HepG2 (cell line): ENCODE data around the gene CDK5RAP2. TPM values are rescaled to one million over a fixed set of nuclear protein-coding genes. Genes with fewer than 3 reads are reported as not detected.

ENCODE experiments used
- ATAC-seq: fragments of 200-7000 bp; cut with Tn5 transposase; 3 replicates; pipeline ENCODE4 v1.9.1; 2020; ENCODE audit warnings: mild to moderate bottlenecking, moderate library complexity
- BruUV-seq: library from RNA; stranded (reverse); fragments of 400-500 nt; replicated peaks from 2 replicates; lab custom pipeline; 2021; lab: Mats Ljungman, UMichigan
- CTCF ChIA-PET: fragments of 300-600 bp; formaldehyde crosslinking; extraction: SDS; loops from one replicate; lab custom pipeline; 2021; ENCODE audit warnings: low total read pairs, inconsistent platforms, low intra/inter-chr PET ratio; lab: Yijun Ruan, JAX
- POLR2A ChIA-PET: fragments of 350-600 bp; sonication (Branson Sonifier 250); formaldehyde crosslinking; loops from one replicate; lab custom pipeline; 2020; ENCODE audit warnings: antibody characterized with exemption, inconsistent platforms; lab: Yijun Ruan, JAX
- DNase-seq: peaks from one replicate; pipeline ENCODE4 v3.0.0-alpha.2; 2015; ENCODE audit warnings: low spot score
- FAIRE-seq: peaks from 3 replicates; lab custom pipeline; 2011; peaks lifted over from hg19 to GRCh38; lab: Jason Lieb, UNC
- H2AFZ ChIP-seq: one replicate; pipeline ENCODE4 v1.6.1; 2011; ENCODE audit warnings: low read length, inconsistent platforms
- H3K27ac ChIP-seq: fragments of 300-600 bp; 3 replicates; pipeline ENCODE4 v1.8.0; 2011; ENCODE audit warnings: mixed run types, mild to moderate bottlenecking, mixed read lengths, low read length, inconsistent platforms; ENCODE audit not compliant: insufficient read depth; ENCODE audit errors: extremely low read length
- H3K27me3 ChIP-seq, 2 experiments: fragments of 200-600 bp in 1 of 2; 2 replicates in 1 of 2; 3 replicates in 1 of 2; pipeline versions ENCODE4 v1.6.0 to v1.8.0; 2011; ENCODE audit warnings: low read length in 2 of 2, mild to moderate bottlenecking in 2 of 2, moderate library complexity in 2 of 2, inconsistent platforms in 1 of 2; ENCODE audit not compliant: insufficient read depth in 2 of 2, control insufficient read depth in 1 of 2
- H3K36me3 ChIP-seq, 2 experiments: fragments of 200-600 bp in 1 of 2; replicated peaks in 1 of 2; 2 replicates in 1 of 2; 3 replicates in 1 of 2; pipeline versions ENCODE4 v1.5.1 to v1.8.0; 2011; ENCODE audit warnings: low read length in 2 of 2, inconsistent platforms in 1 of 2; ENCODE audit not compliant: insufficient read depth in 2 of 2, control insufficient read depth in 1 of 2
- H3K4me1 ChIP-seq: 2 replicates; pipeline ENCODE4 v1.5.1; 2012; ENCODE audit warnings: low read length, inconsistent platforms; ENCODE audit not compliant: insufficient read depth
- H3K4me2 ChIP-seq: 2 replicates; pipeline ENCODE4 v1.6.0; 2011; ENCODE audit warnings: low read depth, low read length, inconsistent platforms
- H3K4me3 ChIP-seq, 3 experiments: fragments of 200-600 bp in 1 of 3; sonication (generic), shearing (Covaris generic) in 1 of 3; replicated peaks in 1 of 3; 2 replicates each; pipeline ENCODE4 v1.5.1; 2011 to 2016; ENCODE audit warnings: low read length in 3 of 3, inconsistent platforms in 2 of 3, low read depth in 2 of 3, mild to moderate bottlenecking in 2 of 3, control low read depth in 1 of 3, mixed read lengths in 1 of 3; ENCODE audit not compliant: insufficient read depth in 1 of 3
- H3K79me2 ChIP-seq: one replicate; pipeline ENCODE4 v1.6.1; 2011; ENCODE audit warnings: low read length, inconsistent platforms; ENCODE audit not compliant: insufficient read depth
- H3K9ac ChIP-seq: 2 replicates; pipeline ENCODE4 v1.6.0; 2011; ENCODE audit warnings: mild to moderate bottlenecking, low read depth, low read length, inconsistent platforms; ENCODE audit not compliant: insufficient read depth
- H3K9me3 ChIP-seq: 2 replicates; pipeline ENCODE4 v1.5.1; 2012; ENCODE audit warnings: mild to moderate bottlenecking, low read length
- H4K20me1 ChIP-seq: 2 replicates; pipeline ENCODE4 v1.6.0; 2011; ENCODE audit warnings: inconsistent platforms, mild to moderate bottlenecking, low read length, moderate library complexity; ENCODE audit not compliant: insufficient read depth
- CREB1 ChIP-seq, 2 experiments: fragments of 450-650 bp in 1 of 2; IDR thresholded peaks; 2 replicates each; pipeline ENCODE4 v1.6.1; 2016 to 2017; ENCODE audit warnings: control low read depth in 1 of 2, mild to moderate bottlenecking in 1 of 2, missing compliant biosample characterization in 1 of 2, missing genetic modification characterization in 1 of 2
- DDIT3 ChIP-seq: sonication (generic); formaldehyde crosslinking; IDR thresholded peaks from 2 replicates; pipeline ENCODE4 v1.4.0; 2020; ENCODE audit warnings: mild to moderate bottlenecking, missing genetic modification reagents
- EZH2 ChIP-seq: conservative IDR thresholded peaks from 2 replicates; pipeline ENCODE4 v1.6.1; 2012; ENCODE audit warnings: mild to moderate bottlenecking, low read depth, low read length, moderate library complexity
- IKZF5 ChIP-seq: IDR thresholded peaks from 2 replicates; pipeline ENCODE4 v1.6.1; 2018; ENCODE audit warnings: missing genetic modification reagents, mild to moderate bottlenecking, missing compliant biosample characterization
- JUN ChIP-seq: sonication (generic); formaldehyde crosslinking; IDR thresholded peaks from 2 replicates; pipeline ENCODE4 v1.4.0; 2020; ENCODE audit warnings: mild to moderate bottlenecking, missing genetic modification reagents
- KDM6A ChIP-seq: IDR thresholded peaks from 2 replicates; pipeline ENCODE4 v1.6.1; 2016; ENCODE audit warnings: low read depth
- MED1 ChIP-seq: sonication (generic); formaldehyde crosslinking; IDR thresholded peaks from 2 replicates; pipeline ENCODE4 v1.4.0; 2020; ENCODE audit warnings: missing genetic modification reagents
- NCOR1 ChIP-seq: fragments of 200-600 bp; sonication (generic); IDR thresholded peaks from 2 replicates; pipeline ENCODE4 v1.7.0; 2017; ENCODE audit warnings: antibody characterized with exemption, low read length, borderline replicate concordance
- TRIM24 ChIP-seq: sonication (generic); formaldehyde crosslinking; IDR thresholded peaks from 2 replicates; pipeline ENCODE4 v1.8.0; 2022; ENCODE audit warnings: mild to moderate bottlenecking, missing genetic modification reagents
- ZMYM4 ChIP-seq: sonication (generic); formaldehyde crosslinking; IDR thresholded peaks from 2 replicates; pipeline ENCODE4 v1.8.1; 2023; ENCODE audit warnings: mild to moderate bottlenecking, missing genetic modification reagents
- ZNF597 ChIP-seq: sonication (generic); formaldehyde crosslinking; IDR thresholded peaks from 2 replicates; pipeline ENCODE4 v1.5.0; 2020; ENCODE audit warnings: missing genetic modification reagents
- ZNF607 ChIP-seq: sonication (generic); formaldehyde crosslinking; IDR thresholded peaks from 2 replicates; pipeline ENCODE4 v1.5.1; 2020; ENCODE audit warnings: missing genetic modification reagents, mild to moderate bottlenecking, borderline replicate concordance
- WGBS: methylation state at CpG from one replicate; pipeline ENCODE4 v1.1.6; 2017; ENCODE audit warnings: low lambda C conversion rate; 5-methylcytosine and 5-hydroxymethylcytosine counted together
- in situ Hi-C: cut with HindIII; loops from 2 replicates; pipeline ENCODE4 v1.10.0; 2017; ENCODE audit warnings: low pct_unique_long_range_greater_than_20kb; ENCODE audit not compliant: extremely low pct_ligation_motif_present
- intact Hi-C: fragments of 100-400 bp; cut with micrococcal nuclease; formaldehyde crosslinking; loops from one replicate; pipeline ENCODE4 v1.10.0; 2022; ENCODE audit not compliant: unreplicated experiment
- polyA plus RNA-seq, 8 experiments: library from polyadenylated mRNA; depleted of rRNA in 3 of 8; stranded (reverse) in 7 of 8; unstranded in 1 of 8; fragments of >200 nt; fragmentation: Illumina TruSeq in 4 of 8; extraction: Trizol in 4 of 8; gene quantifications; 2 replicates each; pipeline versions ENCODE4 v1.2.1 to v1.2.3, GENCODE V29; 2011 to 2016; ENCODE audit warnings: low read depth in 4 of 8, missing spikeins in 1 of 8, mixed read lengths in 1 of 8; ENCODE audit not compliant: insufficient read depth in 1 of 8
- total RNA-seq, 5 experiments: library from RNA; depleted of rRNA; stranded (reverse); fragments of >200 nt; fragmentation: Illumina TruSeq; extraction: Trizol; gene quantifications; 2 replicates each; pipeline ENCODE4 v1.2.3, GENCODE V29; 2016; ENCODE audit warnings: low read depth in 1 of 5

Gene CDK5RAP2
- total and polyA plus RNA-seq, 2 of the 13 experiments (the other 11 are each of a cell fraction or from before 2014, with no cell fraction given), result 31.8 to 42.2 TPM

GRCh38 chr9:120446671-120447070 lies 133.3 kb downstream of the CDK5RAP2 start (continued):
- no peak for TF ChIP-seq DDIT3 (CRISPR knock-in tag)
- TF ChIP-seq KDM6A (CRISPR knock-in tag), result no peak
- TF ChIP-seq ZMYM4 (CRISPR knock-in tag), result no peak
- TF ChIP-seq ZNF607 (CRISPR knock-in tag), result no peak

- no peak for ATAC-seq
- H3K4me1 ChIP-seq, result no peaks in the 10 kb centered on the region
- H3K36me3 ChIP-seq, result peaks cover 31 to 86% of the 10 kb centered on the region in 2 experiments
- no peaks in the 10 kb centered on the region for H4K20me1 ChIP-seq
- no peak overlapping the region for H3K27ac ChIP-seq
- no TSS peak for BruUV-seq
- CTCF ChIA-PET, result no interaction called here
- TF ChIP-seq EZH2 (no peak), MED1 (CRISPR knock-in tag) (no peak), IKZF5 (CRISPR knock-in tag) (no peak), JUN (CRISPR knock-in tag) (no peak), CREB1 (IDR thresholded peaks at IDR 0.05) (no peak), CREB1 (CRISPR knock-in tag; IDR thresholded peaks at IDR 0.05) (no peak), NCOR1 (no peak), TRIM24 (CRISPR knock-in tag) (no peak), ZNF597 (CRISPR knock-in tag) (no peak)
- in situ Hi-C loops, result no loop called here
- no peak for DNase-seq
- H3K79me2 ChIP-seq, result no peaks in the 10 kb centered on the region
- FAIRE-seq, result no peak
- 95% methylated on average over 3 of the region's 3 CpGs for WGBS
- intact Hi-C loops, result no loop called here
- H3K27me3 ChIP-seq, result no peaks in the 10 kb centered on the region
- no peak overlapping the region for H2AFZ ChIP-seq
- no peaks in the 10 kb centered on the region for H3K9me3 ChIP-seq
- POLR2A ChIA-PET, result no interaction called here
- no peak overlapping the region for H3K9ac ChIP-seq
- no peak overlapping the region for H3K4me3 ChIP-seq
- no peak overlapping the region for H3K4me2 ChIP-seq
These were observed 136.0 kb downstream of the CDK5RAP2 start for GRCh38 chr9:120443976-120444375.
